HepG2 (cell line): Measurements from ENCODE around the gene CRIM1. TPM values are rescaled to one million over a fixed set of nuclear protein-coding genes. Genes with fewer than 3 reads are reported as not detected.

Source experiments
- ARID4A ChIP-seq: sonication (generic); formaldehyde crosslinking; IDR thresholded peaks from 2 replicates; pipeline ENCODE4 v1.5.0; 2020; ENCODE audit warnings: mild to moderate bottlenecking, missing genetic modification reagents, borderline replicate concordance
- ARNTL ChIP-seq: sonication (generic); formaldehyde crosslinking; IDR thresholded peaks from 2 replicates; pipeline ENCODE4 v1.4.0; 2020; ENCODE audit warnings: mild to moderate bottlenecking, missing genetic modification reagents
- ELF3 ChIP-seq: IDR thresholded peaks from 2 replicates; pipeline ENCODE4 v1.6.1; 2016; ENCODE audit warnings: missing genetic modification reagents, missing compliant biosample characterization
- FOXK1 ChIP-seq: sonication (generic); formaldehyde crosslinking; IDR thresholded peaks from 2 replicates; pipeline ENCODE4 v1.4.0; 2020; ENCODE audit warnings: low read depth, missing genetic modification reagents, borderline replicate concordance
- HDAC2 ChIP-seq: sonication (generic); formaldehyde crosslinking; IDR thresholded peaks from 2 replicates; pipeline ENCODE4 v1.4.0; 2020; ENCODE audit warnings: missing genetic modification reagents
- MAFF ChIP-seq: IDR thresholded peaks from 2 replicates; pipeline ENCODE4 v1.6.1; 2011; ENCODE audit warnings: low read depth, low read length, improper control_type of control experiment
- RBFOX2 ChIP-seq: fragments of 200-400 bp; formaldehyde crosslinking; IDR thresholded peaks from 2 replicates; pipeline ENCODE4 v1.6.1; 2017; ENCODE audit warnings: low read depth, mild to moderate bottlenecking, low read length
- SIX1 ChIP-seq: sonication (generic); formaldehyde crosslinking; IDR thresholded peaks from 2 replicates; pipeline ENCODE4 v1.4.0; 2020; ENCODE audit warnings: missing genetic modification reagents, borderline replicate concordance
- ZNF121 ChIP-seq: sonication (generic); formaldehyde crosslinking; IDR thresholded peaks from 2 replicates; pipeline ENCODE4 v1.5.0; 2020; ENCODE audit warnings: mild to moderate bottlenecking, missing genetic modification reagents
- ZNF414 ChIP-seq: sonication (generic); formaldehyde crosslinking; IDR thresholded peaks from 2 replicates; pipeline ENCODE4 v1.5.0; 2020; ENCODE audit warnings: missing genetic modification reagents
- ZNF546 ChIP-seq: sonication (generic); formaldehyde crosslinking; conservative IDR thresholded peaks from 2 replicates; pipeline ENCODE4 v1.8.1; 2023; ENCODE audit warnings: mild to moderate bottlenecking, missing genetic modification reagents
- ZNF564 ChIP-seq: sonication (generic); formaldehyde crosslinking; IDR thresholded peaks from 2 replicates; pipeline ENCODE4 v1.8.1; 2023; ENCODE audit warnings: mild to moderate bottlenecking, missing genetic modification reagents
- ZNF570 ChIP-seq: sonication (generic); formaldehyde crosslinking; IDR thresholded peaks from 2 replicates; pipeline ENCODE4 v1.4.0; 2020; ENCODE audit warnings: mild to moderate bottlenecking, missing genetic modification reagents, borderline replicate concordance
- ZNF687 ChIP-seq: sonication (generic); formaldehyde crosslinking; IDR thresholded peaks from 2 replicates; pipeline ENCODE4 v1.5.1; 2020; ENCODE audit warnings: mild to moderate bottlenecking, missing genetic modification reagents, moderate library complexity
- ZNF878 ChIP-seq: sonication (generic); formaldehyde crosslinking; IDR thresholded peaks from 2 replicates; pipeline ENCODE4 v1.8.1; 2023; ENCODE audit warnings: mild to moderate bottlenecking, missing genetic modification reagents, moderate library complexity
- ZSCAN9 ChIP-seq: IDR thresholded peaks from 2 replicates; pipeline ENCODE4 v1.6.1; 2016; ENCODE audit warnings: borderline replicate concordance
- polyA plus RNA-seq, 8 experiments: library from polyadenylated mRNA; depleted of rRNA in 3 of 8; stranded (reverse) in 7 of 8; unstranded in 1 of 8; fragments of >200 nt; fragmentation: Illumina TruSeq in 4 of 8; extraction: Trizol in 4 of 8; gene quantifications; 2 replicates each; pipeline versions ENCODE4 v1.2.1 to v1.2.3, GENCODE V29; 2011 to 2016; ENCODE audit warnings: low read depth in 4 of 8, missing spikeins in 1 of 8, mixed read lengths in 1 of 8; ENCODE audit not compliant: insufficient read depth in 1 of 8
- total RNA-seq, 5 experiments: library from RNA; depleted of rRNA; stranded (reverse); fragments of >200 nt; fragmentation: Illumina TruSeq; extraction: Trizol; gene quantifications; 2 replicates each; pipeline ENCODE4 v1.2.3, GENCODE V29; 2016; ENCODE audit warnings: low read depth in 1 of 5
- TF ChIP-seq, protein P1 (sequence below): sonication (generic); formaldehyde crosslinking; IDR thresholded peaks from 2 replicates; pipeline ENCODE4 v1.8.0; 2022; ENCODE audit warnings: mild to moderate bottlenecking, missing genetic modification reagents; ENCODE audit not compliant: insufficient replicate concordance
- TF ChIP-seq, protein P2 (sequence below): sonication (generic); formaldehyde crosslinking; IDR thresholded peaks from 2 replicates; pipeline ENCODE4 v1.5.1; 2020; ENCODE audit warnings: missing genetic modification reagents, mild to moderate bottlenecking, borderline replicate concordance

Gene CRIM1
- total and polyA plus RNA-seq, 2 of the 13 experiments (the other 11 are each of a cell fraction or from before 2014, with no cell fraction given), result 39.1 to 69.9 TPM

GRCh38 chr2:36507408-36507812 lies 151.8 kb downstream of the CRIM1 start (continued):
- no peak for TF ChIP-seq RBFOX2
- peak; percentile 58; the same call in 1 of the 2 replicates for TF ChIP-seq ZSCAN9
- TF ChIP-seq, protein P1, sequence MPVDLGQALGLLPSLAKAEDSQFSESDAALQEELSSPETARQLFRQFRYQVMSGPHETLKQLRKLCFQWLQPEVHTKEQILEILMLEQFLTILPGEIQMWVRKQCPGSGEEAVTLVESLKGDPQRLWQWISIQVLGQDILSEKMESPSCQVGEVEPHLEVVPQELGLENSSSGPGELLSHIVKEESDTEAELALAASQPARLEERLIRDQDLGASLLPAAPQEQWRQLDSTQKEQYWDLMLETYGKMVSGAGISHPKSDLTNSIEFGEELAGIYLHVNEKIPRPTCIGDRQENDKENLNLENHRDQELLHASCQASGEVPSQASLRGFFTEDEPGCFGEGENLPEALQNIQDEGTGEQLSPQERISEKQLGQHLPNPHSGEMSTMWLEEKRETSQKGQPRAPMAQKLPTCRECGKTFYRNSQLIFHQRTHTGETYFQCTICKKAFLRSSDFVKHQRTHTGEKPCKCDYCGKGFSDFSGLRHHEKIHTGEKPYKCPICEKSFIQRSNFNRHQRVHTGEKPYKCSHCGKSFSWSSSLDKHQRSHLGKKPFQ, result no peak
- no peak for TF ChIP-seq ARID4A (CRISPR knock-in tag)
- TF ChIP-seq FOXK1, result no peak
- no peak for TF ChIP-seq SIX1 (CRISPR knock-in tag)
- TF ChIP-seq, protein P2, sequence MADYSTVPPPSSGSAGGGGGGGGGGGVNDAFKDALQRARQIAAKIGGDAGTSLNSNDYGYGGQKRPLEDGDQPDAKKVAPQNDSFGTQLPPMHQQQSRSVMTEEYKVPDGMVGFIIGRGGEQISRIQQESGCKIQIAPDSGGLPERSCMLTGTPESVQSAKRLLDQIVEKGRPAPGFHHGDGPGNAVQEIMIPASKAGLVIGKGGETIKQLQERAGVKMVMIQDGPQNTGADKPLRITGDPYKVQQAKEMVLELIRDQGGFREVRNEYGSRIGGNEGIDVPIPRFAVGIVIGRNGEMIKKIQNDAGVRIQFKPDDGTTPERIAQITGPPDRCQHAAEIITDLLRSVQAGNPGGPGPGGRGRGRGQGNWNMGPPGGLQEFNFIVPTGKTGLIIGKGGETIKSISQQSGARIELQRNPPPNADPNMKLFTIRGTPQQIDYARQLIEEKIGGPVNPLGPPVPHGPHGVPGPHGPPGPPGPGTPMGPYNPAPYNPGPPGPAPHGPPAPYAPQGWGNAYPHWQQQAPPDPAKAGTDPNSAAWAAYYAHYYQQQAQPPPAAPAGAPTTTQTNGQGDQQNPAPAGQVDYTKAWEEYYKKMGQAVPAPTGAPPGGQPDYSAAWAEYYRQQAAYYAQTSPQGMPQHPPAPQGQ (CRISPR knock-in tag), result no peak
- TF ChIP-seq ZNF546 (CRISPR knock-in tag), result no peak
- TF ChIP-seq ZNF564 (CRISPR knock-in tag), result no peak
- no peak for TF ChIP-seq ZNF687 (CRISPR knock-in tag)
- TF ChIP-seq MAFF, result no peak
- TF ChIP-seq ARNTL (CRISPR knock-in tag), result no peak
- 0 out of 2 replicates have a peak, but pooled peaks have one; percentile 21 for TF ChIP-seq ELF3 (CRISPR knock-in tag)
- TF ChIP-seq ZNF878 (CRISPR knock-in tag), result no peak
- TF ChIP-seq HDAC2, result peak; percentile 43; the same call in 1 of the 2 replicates
- no peak for TF ChIP-seq ZNF570 (CRISPR knock-in tag)
- no peak for TF ChIP-seq ZNF414
- TF ChIP-seq ZNF121 (CRISPR knock-in tag), result no peak
